Fibroblast of lung (primary cell): ENCODE measurements around the gene UTP4. TPM values are rescaled to one million over a fixed set of nuclear protein-coding genes. Genes with fewer than 3 reads are reported as not detected.

Source experiments
- DNase-seq, 2 donors: peaks; one replicate each; pipeline versions ENCODE4 v3.0.0 to v3.0.0-alpha.2; 2010; ENCODE audit warnings: low read depth in 2 of 2
- H2AFZ ChIP-seq: 2 replicates; pipeline ENCODE4 v1.5.1; 2012; ENCODE audit warnings: low read length, control low read depth, inconsistent platforms
- H3K27ac ChIP-seq: 2 replicates; pipeline ENCODE4 v1.5.1; 2011; ENCODE audit warnings: low read length, control low read depth; ENCODE audit not compliant: insufficient read depth
- H3K27me3 ChIP-seq: 2 replicates; pipeline ENCODE4 v1.5.1; 2011; ENCODE audit warnings: mild to moderate bottlenecking, low read length; ENCODE audit not compliant: control insufficient read depth, insufficient read depth
- H3K36me3 ChIP-seq: 2 replicates; pipeline ENCODE4 v1.5.1; 2011; ENCODE audit warnings: low read length; ENCODE audit not compliant: control insufficient read depth, insufficient read depth
- H3K4me1 ChIP-seq: 2 replicates; pipeline ENCODE4 v1.5.1; 2011; ENCODE audit warnings: low read length; ENCODE audit not compliant: control insufficient read depth, insufficient read depth; ENCODE audit errors: extremely low read depth
- H3K4me2 ChIP-seq: 2 replicates; pipeline ENCODE4 v1.5.1; 2011; ENCODE audit warnings: low read length, control low read depth; ENCODE audit not compliant: insufficient read depth; ENCODE audit errors: extremely low read depth
- H3K4me3 ChIP-seq, 4 experiments: fragments of 200-600 bp in 1 of 4; sonication (generic) in 1 of 4; replicated peaks in 1 of 4; 2 replicates each; pipeline ENCODE4 v1.5.1; 2011 to 2016; ENCODE audit warnings: low read length in 4 of 4, low read depth in 3 of 4, mild to moderate bottlenecking in 3 of 4, control low read depth in 2 of 4, inconsistent platforms in 1 of 4, mixed read lengths in 1 of 4; ENCODE audit not compliant: insufficient read depth in 1 of 4; ENCODE audit errors: control extremely low read depth in 1 of 4
- H3K79me2 ChIP-seq: 2 replicates; pipeline ENCODE4 v1.5.1; 2012; ENCODE audit warnings: mild to moderate bottlenecking, low read length, inconsistent platforms; ENCODE audit not compliant: control insufficient read depth, insufficient read depth
- H3K9ac ChIP-seq: 2 replicates; pipeline ENCODE4 v1.5.1; 2011; ENCODE audit warnings: mild to moderate bottlenecking, low read length, control low read depth; ENCODE audit not compliant: insufficient read depth
- H3K9me3 ChIP-seq: 2 replicates; pipeline ENCODE4 v1.5.1; 2012; ENCODE audit warnings: low read depth, low read length; ENCODE audit not compliant: control insufficient read depth, insufficient read depth
- H4K20me1 ChIP-seq: 2 replicates; pipeline ENCODE4 v1.5.1; 2011; ENCODE audit warnings: low read length; ENCODE audit not compliant: control insufficient read depth, insufficient read depth; ENCODE audit errors: extremely low read depth
- EZH2 ChIP-seq: IDR thresholded peaks from 2 replicates; pipeline ENCODE4 v1.5.1; 2012; ENCODE audit warnings: low read length, control low read depth, mild to moderate bottlenecking; ENCODE audit errors: missing control alignments
- polyA plus RNA-seq, 2 donors: library from polyadenylated mRNA; depleted of rRNA in 1 of 2; stranded (reverse) in 1 of 2; unstranded in 1 of 2; fragments of >200 nt; gene quantifications; 2 replicates each; pipeline ENCODE4 v1.2.1, GENCODE V29; 2011 to 2012; ENCODE audit warnings: missing spikeins in 1 of 2
- total RNA-seq: library from RNA; depleted of rRNA; stranded (reverse); fragments of >200 nt; gene quantifications from 2 replicates; pipeline ENCODE4 v1.2.1, GENCODE V29; 2014
- TF ChIP-seq, protein P1 (sequence below), 2 donors: IDR thresholded peaks in 1 of 2; conservative IDR thresholded peaks in 1 of 2; 1 replicate in 1 of 2; 2 replicates in 1 of 2; pipeline ENCODE4 v1.5.1; 2011 to 2012; ENCODE audit warnings: low read length in 2 of 2, control low read depth in 1 of 2, inconsistent platforms in 1 of 2, low read depth in 1 of 2, mild to moderate bottlenecking in 1 of 2

Gene UTP4
- total and polyA plus RNA-seq, 2 donors (not counting 1 experiment from before 2014, with no cell fraction given) = 14.4 to 56.5 TPM

DNA sequence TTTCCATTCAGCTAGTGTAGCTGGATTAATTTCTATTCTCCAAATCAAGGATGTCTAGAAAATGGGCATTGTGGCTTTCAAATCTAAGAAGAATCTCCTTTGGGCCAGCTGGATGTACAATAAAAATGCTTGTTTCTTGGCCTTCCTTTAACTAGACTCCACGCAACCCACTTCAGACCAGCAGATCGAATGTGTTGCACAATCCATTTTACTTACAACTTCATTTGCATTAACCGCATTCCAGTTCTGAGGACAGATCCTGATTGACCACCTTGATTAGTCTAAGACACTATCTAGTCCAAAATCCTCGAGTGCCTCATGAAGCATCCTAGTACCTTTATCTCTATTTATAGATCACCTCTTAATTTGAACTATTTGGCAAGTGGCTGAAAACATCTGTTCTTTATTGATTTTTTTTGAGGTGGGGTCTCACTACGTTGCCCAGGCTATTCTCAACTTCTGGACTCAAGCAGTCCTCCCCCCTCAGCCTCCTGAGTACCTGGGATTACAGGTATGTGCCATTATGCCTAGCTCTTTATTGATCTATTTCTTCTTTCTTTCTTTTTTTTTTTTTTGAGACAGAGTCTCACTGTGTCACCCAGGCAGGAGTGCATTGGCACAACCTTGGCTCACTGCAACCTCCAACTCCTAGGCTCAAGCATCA, 47.3 kb upstream of the UTP4 start:
- no peak overlapping the region for H3K9ac ChIP-seq
- no peaks in the 10 kb centered on the region for H3K36me3 ChIP-seq
- no peaks in the 10 kb centered on the region for H3K9me3 ChIP-seq
- H3K4me1 ChIP-seq = no peaks in the 10 kb centered on the region
- TF ChIP-seq EZH2 = no peak
- TF ChIP-seq, protein P1, sequence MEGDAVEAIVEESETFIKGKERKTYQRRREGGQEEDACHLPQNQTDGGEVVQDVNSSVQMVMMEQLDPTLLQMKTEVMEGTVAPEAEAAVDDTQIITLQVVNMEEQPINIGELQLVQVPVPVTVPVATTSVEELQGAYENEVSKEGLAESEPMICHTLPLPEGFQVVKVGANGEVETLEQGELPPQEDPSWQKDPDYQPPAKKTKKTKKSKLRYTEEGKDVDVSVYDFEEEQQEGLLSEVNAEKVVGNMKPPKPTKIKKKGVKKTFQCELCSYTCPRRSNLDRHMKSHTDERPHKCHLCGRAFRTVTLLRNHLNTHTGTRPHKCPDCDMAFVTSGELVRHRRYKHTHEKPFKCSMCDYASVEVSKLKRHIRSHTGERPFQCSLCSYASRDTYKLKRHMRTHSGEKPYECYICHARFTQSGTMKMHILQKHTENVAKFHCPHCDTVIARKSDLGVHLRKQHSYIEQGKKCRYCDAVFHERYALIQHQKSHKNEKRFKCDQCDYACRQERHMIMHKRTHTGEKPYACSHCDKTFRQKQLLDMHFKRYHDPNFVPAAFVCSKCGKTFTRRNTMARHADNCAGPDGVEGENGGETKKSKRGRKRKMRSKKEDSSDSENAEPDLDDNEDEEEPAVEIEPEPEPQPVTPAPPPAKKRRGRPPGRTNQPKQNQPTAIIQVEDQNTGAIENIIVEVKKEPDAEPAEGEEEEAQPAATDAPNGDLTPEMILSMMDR (conservative IDR thresholded peaks at IDR 0.05 in 1 of 2, IDR thresholded peaks at IDR 0.05 in 1 of 2; ENCODE audit: low read depth in 1 of 2, low read length in 2 of 2) = no peak
- no peak for DNase-seq
- H3K79me2 ChIP-seq = no peaks in the 10 kb centered on the region
- no peak overlapping the region for H3K4me3 ChIP-seq
- no peak overlapping the region for H3K4me2 ChIP-seq
- no peak overlapping the region for H3K27ac ChIP-seq
- no peaks in the 10 kb centered on the region for H4K20me1 ChIP-seq
- no peak overlapping the region for H2AFZ ChIP-seq
- H3K27me3 ChIP-seq = no peaks in the 10 kb centered on the region

- TF ChIP-seq, protein P1 (conservative IDR thresholded peaks at IDR 0.05 in 1 of 2, IDR thresholded peaks at IDR 0.05 in 1 of 2; ENCODE audit: low read depth in 1 of 2, low read length in 2 of 2) = no peak
- TF ChIP-seq EZH2 = no peak
- Histone ChIP-seq H3K4me3 (no peak overlapping the region), H3K4me2 (no peak overlapping the region), H3K27ac (no peak overlapping the region), H3K9me3 (no peaks in the 10 kb centered on the region), H3K79me2 (no peaks in the 10 kb centered on the region), H3K4me1 (no peaks in the 10 kb centered on the region), H3K27me3 (no peaks in the 10 kb centered on the region), H4K20me1 (no peaks in the 10 kb centered on the region), H3K9ac (no peak overlapping the region), H3K36me3 (no peaks in the 10 kb centered on the region), H2AFZ (no peak overlapping the region)
- no peak for DNase-seq
Measured at GRCh38 chr16:69087161-69087581, 45.3 kb upstream of the UTP4 start.

GRCh38 chr16:69088684-69089083, 43.8 kb upstream of the UTP4 start:
- TF ChIP-seq EZH2 = no peak
- TF ChIP-seq, protein P1 (conservative IDR thresholded peaks at IDR 0.05 in 1 of 2, IDR thresholded peaks at IDR 0.05 in 1 of 2; ENCODE audit: low read depth in 1 of 2, low read length in 2 of 2) = no peak
- Histone ChIP-seq H2AFZ (no peak overlapping the region), H3K79me2 (no peaks in the 10 kb centered on the region), H4K20me1 (no peaks in the 10 kb centered on the region), H3K4me3 (no peak overlapping the region), H3K4me2 (no peak overlapping the region), H3K4me1 (no peaks in the 10 kb centered on the region), H3K9ac (no peak overlapping the region), H3K36me3 (no peaks in the 10 kb centered on the region), H3K27ac (no peak overlapping the region), H3K9me3 (no peaks in the 10 kb centered on the region), H3K27me3 (no peaks in the 10 kb centered on the region)
- DNase-seq = no peak
